HCT116 (cell line): ENCODE data around the gene ZFPL1. TPM values are rescaled to one million over a fixed set of nuclear protein-coding genes. Genes with fewer than 3 reads are reported as not detected.

Experiments
- ATAC-seq: fragments of 200-7000 bp; cut with Tn5 transposase; 2 replicates; pipeline ENCODE4 v1.9.1; 2020; ENCODE audit warnings: mild to moderate bottlenecking, moderate library complexity
- BruUV-seq: library from RNA; stranded (reverse); fragments of 400-500 nt; replicated peaks from 2 replicates; lab custom pipeline; 2021; lab: Mats Ljungman, UMichigan
- CTCF ChIA-PET: fragments of 300-600 bp; sonication (Branson Sonifier 250); formaldehyde crosslinking; loops from one replicate; lab custom pipeline; 2021; ENCODE audit warnings: antibody characterized with exemption; lab: Charles Lee
- POLR2A ChIA-PET: fragments of 300-600, 350-600 bp; sonication (Branson Sonifier 250); formaldehyde crosslinking; loops from one replicate; lab custom pipeline; 2021; ENCODE audit warnings: antibody characterized with exemption; lab: Charles Lee
- RAD21 ChIA-PET, 2 experiments: fragments of 300-600 bp; sonication (Branson Sonifier 250); formaldehyde crosslinking; loops; one replicate each; lab custom pipeline; 2023; ENCODE audit warnings: low total read pairs in 2 of 2; ENCODE audit not compliant: uncharacterized antibody in 2 of 2, unreplicated experiment in 2 of 2, low non-redundant PET in 1 of 2; lab: Charles Lee
- DNase-seq: peaks from one replicate; pipeline ENCODE4 v3.0.0-alpha.2; 2010; ENCODE audit warnings: low read depth, low spot score
- H2AFZ ChIP-seq: fragments of 200-600 bp; shearing (Covaris generic), sonication (generic); 2 replicates; pipeline ENCODE4 v1.6.1; 2017; ENCODE audit warnings: low read depth, mixed run types, mixed read lengths, antibody characterized with exemption, low read length; ENCODE audit not compliant: poor library complexity, severe bottlenecking
- H3K27ac ChIP-seq: 2 replicates; pipeline ENCODE4 v1.5.1; 2012; ENCODE audit warnings: low read depth, low read length
- H3K27me3 ChIP-seq: fragments of 200-600 bp; sonication (generic); 2 replicates; pipeline ENCODE4 v1.6.1; 2016; ENCODE audit warnings: mixed run types, low read length, mixed read lengths; ENCODE audit not compliant: insufficient read depth
- H3K36me3 ChIP-seq, 2 experiments: fragments of 200-500 bp in 1 of 2; fragments of 200-600 bp in 1 of 2; sonication (Bioruptor generic) in 1 of 2; sonication (generic) in 1 of 2; 2 replicates each; pipeline versions ENCODE4 v1.5.1 to v1.6.1; 2014 to 2016; ENCODE audit warnings: low read length in 2 of 2, inconsistent platforms in 1 of 2, mixed read lengths in 1 of 2, mixed run types in 1 of 2; ENCODE audit not compliant: insufficient read depth in 2 of 2, control insufficient read depth in 1 of 2
- H3K4me1 ChIP-seq, 2 experiments: fragments of 200-600 bp in 1 of 2; sonication (generic) in 1 of 2; 2 replicates each; pipeline versions ENCODE4 v1.5.1 to v1.6.1; 2012 to 2017; ENCODE audit warnings: low read length in 2 of 2, inconsistent platforms in 1 of 2, mild to moderate bottlenecking in 1 of 2, mixed read lengths in 1 of 2, mixed run types in 1 of 2, moderate library complexity in 1 of 2; ENCODE audit not compliant: insufficient read depth in 2 of 2, control insufficient read depth in 1 of 2
- H3K4me2 ChIP-seq: fragments of 200-600 bp; sonication (generic); 2 replicates; pipeline ENCODE4 v1.6.1; 2017; ENCODE audit warnings: mixed run types, low read length, mixed read lengths
- H3K4me3 ChIP-seq, 2 experiments: fragments of 200-600 bp in 1 of 2; sonication (generic) in 1 of 2; replicated peaks in 1 of 2; 2 replicates each; pipeline ENCODE4 v1.5.1; 2011 to 2016; ENCODE audit warnings: low read length in 2 of 2, control low read depth in 1 of 2, low read depth in 1 of 2, mild to moderate bottlenecking in 1 of 2, mixed read lengths in 1 of 2, mixed run types in 1 of 2
- H3K79me2 ChIP-seq: fragments of 200-600 bp; sonication (generic); 2 replicates; pipeline ENCODE4 v1.6.1; 2017; ENCODE audit warnings: mild to moderate bottlenecking, mixed run types, low read length, moderate library complexity, mixed read lengths; ENCODE audit not compliant: insufficient read depth
- H3K9ac ChIP-seq: fragments of 200-600 bp; sonication (generic); 2 replicates; pipeline ENCODE4 v1.6.1; 2016; ENCODE audit warnings: low read length, mixed read lengths
- H3K9me2 ChIP-seq: fragments of 200-600 bp; sonication (generic), shearing (Covaris generic); 2 replicates; pipeline ENCODE4 v1.6.1; 2017; ENCODE audit warnings: mixed run types, mild to moderate bottlenecking, moderate library complexity; ENCODE audit not compliant: insufficient read depth
- H3K9me3 ChIP-seq, 2 experiments: fragments of 200-500 bp in 1 of 2; fragments of 200-600 bp in 1 of 2; sonication (Bioruptor generic) in 1 of 2; sonication (generic) in 1 of 2; 2 replicates each; pipeline ENCODE4 v1.6.1; 2014 to 2017; ENCODE audit warnings: low read length in 2 of 2, mixed read lengths in 2 of 2, inconsistent platforms in 1 of 2, low read depth in 1 of 2, mild to moderate bottlenecking in 1 of 2, mixed run types in 1 of 2, moderate library complexity in 1 of 2; ENCODE audit not compliant: control insufficient read depth in 1 of 2, insufficient read depth in 1 of 2
- H4K20me1 ChIP-seq: fragments of 200-600 bp; sonication (generic), shearing (Covaris generic); 2 replicates; pipeline ENCODE4 v1.6.1; 2017; ENCODE audit warnings: mixed run types, mild to moderate bottlenecking, moderate library complexity; ENCODE audit not compliant: insufficient read depth
- CBX3 ChIP-seq: IDR thresholded peaks from 2 replicates; pipeline ENCODE4 v1.6.1; 2012; ENCODE audit warnings: low read depth
- CTCF ChIP-seq, 3 experiments: fragments of 200-600 bp in 1 of 3; sonication (generic) in 1 of 3; IDR thresholded peaks in 2 of 3; conservative IDR thresholded peaks in 1 of 3; 2 replicates each; pipeline ENCODE4 v1.5.1; 2012 to 2017; ENCODE audit warnings: low read depth in 2 of 3, low read length in 2 of 3, antibody characterized with exemption in 1 of 3, borderline replicate concordance in 1 of 3, control low read depth in 1 of 3, mild to moderate bottlenecking in 1 of 3, mixed read lengths in 1 of 3, mixed run types in 1 of 3, moderate library complexity in 1 of 3; ENCODE audit not compliant: insufficient read depth in 1 of 3
- ELF1 ChIP-seq: IDR thresholded peaks from 2 replicates; pipeline ENCODE4 v1.6.1; 2012; ENCODE audit warnings: low read depth, borderline replicate concordance
- EZH2 ChIP-seq: fragments of 200-600 bp; sonication (generic); IDR thresholded peaks from 2 replicates; pipeline ENCODE4 v1.6.1; 2017; ENCODE audit warnings: antibody characterized with exemption, mixed run types
- FOSL1 ChIP-seq: IDR thresholded peaks from 2 replicates; pipeline ENCODE4 v1.6.1; 2012; ENCODE audit warnings: low read depth
- JUND ChIP-seq: IDR thresholded peaks from 2 replicates; pipeline ENCODE4 v1.6.1; 2012
- POLR2A ChIP-seq: IDR thresholded peaks from 2 replicates; pipeline ENCODE4 v1.7.0; 2011; ENCODE audit warnings: borderline replicate concordance; ENCODE audit not compliant: insufficient read depth, insufficient read length; ENCODE audit errors: extremely low read depth
- RAD21 ChIP-seq: IDR thresholded peaks from 2 replicates; pipeline ENCODE4 v1.6.1; 2012; ENCODE audit warnings: low read depth, mild to moderate bottlenecking
- SIN3A ChIP-seq: IDR thresholded peaks from 2 replicates; pipeline ENCODE4 v1.6.1; 2012; ENCODE audit warnings: low read depth
- YY1 ChIP-seq: IDR thresholded peaks from 2 replicates; pipeline ENCODE4 v1.6.1; 2011; ENCODE audit warnings: low read length, low read depth, moderate library complexity, mild to moderate bottlenecking; ENCODE audit not compliant: insufficient replicate concordance; ENCODE audit errors: extremely low read depth
- ZFX ChIP-seq: fragments of 450-650 bp; IDR thresholded peaks from 2 replicates; pipeline ENCODE4 v1.6.1; 2017
- ZNF274 ChIP-seq: fragments of 200-500 bp; sonication (Bioruptor generic); IDR thresholded peaks from 2 replicates; pipeline ENCODE4 v1.6.1; 2014; ENCODE audit warnings: mild to moderate bottlenecking, low read depth, low read length, inconsistent platforms
- intact Hi-C: fragments of 100-400 bp; cut with micrococcal nuclease; formaldehyde crosslinking; loops from 2 replicates; pipeline ENCODE4 v1.10.0; 2022
- total RNA-seq: library from RNA; stranded (reverse); gene quantifications from one replicate; pipeline ENCODE4 v1.2.1, GENCODE V29; 2021; ENCODE audit not compliant: unreplicated experiment
- TF ChIP-seq, protein P1 (sequence below): IDR thresholded peaks from 2 replicates; pipeline ENCODE4 v1.6.1; 2012; ENCODE audit warnings: low read depth
- TF ChIP-seq, protein P2 (sequence below): IDR thresholded peaks from 2 replicates; pipeline ENCODE4 v1.6.1; 2011; ENCODE audit warnings: mild to moderate bottlenecking, low read length, moderate library complexity; ENCODE audit not compliant: insufficient replicate concordance; ENCODE audit errors: extremely low read depth

The ZFPL1 gene
- total RNA-seq, 1 experiment from 2014 or later: 35.3 TPM

GRCh38 chr11:65057526-65057925, 26.5 kb upstream of the ZFPL1 start:
- Histone ChIP-seq H3K79me2 (no peaks in the 10 kb centered on the region), H3K9me3 (no peaks in the 10 kb centered on the region), H3K9me2 (no peaks in the 10 kb centered on the region), H2AFZ (no peak overlapping the region), H3K4me2 (no peak overlapping the region), H3K4me1 (no peaks in the 10 kb centered on the region), H4K20me1 (no peaks in the 10 kb centered on the region), H3K36me3 (no peaks in the 10 kb centered on the region), H3K4me3 (no peak overlapping the region), H3K27me3 (no peaks in the 10 kb centered on the region), H3K27ac (no peak overlapping the region), H3K9ac (no peak overlapping the region)
- ChIA-PET POLR2A (no interaction called here), CTCF (no interaction called here), RAD21 (no interaction called here)
- TF ChIP-seq FOSL1: no peak
- no peak for TF ChIP-seq JUND
- no peak for TF ChIP-seq YY1
- TF ChIP-seq SIN3A: no peak
- no peak for TF ChIP-seq ZNF274
- TF ChIP-seq CTCF (IDR thresholded peaks at IDR 0.05 in 2 of 3, conservative IDR thresholded peaks at IDR 0.05 in 1 of 3; ENCODE audit: borderline replicate concordance in 1 of 3, insufficient read depth in 1 of 3, low read depth in 2 of 3, low read length in 2 of 3): no peak
- TF ChIP-seq EZH2: no peak
- no peak for TF ChIP-seq ELF1
- no peak for TF ChIP-seq ZFX
- no peak for TF ChIP-seq CBX3
- TF ChIP-seq POLR2A: no peak
- TF ChIP-seq RAD21: no peak
- TF ChIP-seq, protein P1, sequence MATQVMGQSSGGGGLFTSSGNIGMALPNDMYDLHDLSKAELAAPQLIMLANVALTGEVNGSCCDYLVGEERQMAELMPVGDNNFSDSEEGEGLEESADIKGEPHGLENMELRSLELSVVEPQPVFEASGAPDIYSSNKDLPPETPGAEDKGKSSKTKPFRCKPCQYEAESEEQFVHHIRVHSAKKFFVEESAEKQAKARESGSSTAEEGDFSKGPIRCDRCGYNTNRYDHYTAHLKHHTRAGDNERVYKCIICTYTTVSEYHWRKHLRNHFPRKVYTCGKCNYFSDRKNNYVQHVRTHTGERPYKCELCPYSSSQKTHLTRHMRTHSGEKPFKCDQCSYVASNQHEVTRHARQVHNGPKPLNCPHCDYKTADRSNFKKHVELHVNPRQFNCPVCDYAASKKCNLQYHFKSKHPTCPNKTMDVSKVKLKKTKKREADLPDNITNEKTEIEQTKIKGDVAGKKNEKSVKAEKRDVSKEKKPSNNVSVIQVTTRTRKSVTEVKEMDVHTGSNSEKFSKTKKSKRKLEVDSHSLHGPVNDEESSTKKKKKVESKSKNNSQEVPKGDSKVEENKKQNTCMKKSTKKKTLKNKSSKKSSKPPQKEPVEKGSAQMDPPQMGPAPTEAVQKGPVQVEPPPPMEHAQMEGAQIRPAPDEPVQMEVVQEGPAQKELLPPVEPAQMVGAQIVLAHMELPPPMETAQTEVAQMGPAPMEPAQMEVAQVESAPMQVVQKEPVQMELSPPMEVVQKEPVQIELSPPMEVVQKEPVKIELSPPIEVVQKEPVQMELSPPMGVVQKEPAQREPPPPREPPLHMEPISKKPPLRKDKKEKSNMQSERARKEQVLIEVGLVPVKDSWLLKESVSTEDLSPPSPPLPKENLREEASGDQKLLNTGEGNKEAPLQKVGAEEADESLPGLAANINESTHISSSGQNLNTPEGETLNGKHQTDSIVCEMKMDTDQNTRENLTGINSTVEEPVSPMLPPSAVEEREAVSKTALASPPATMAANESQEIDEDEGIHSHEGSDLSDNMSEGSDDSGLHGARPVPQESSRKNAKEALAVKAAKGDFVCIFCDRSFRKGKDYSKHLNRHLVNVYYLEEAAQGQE: no peak
- TF ChIP-seq, protein P2, sequence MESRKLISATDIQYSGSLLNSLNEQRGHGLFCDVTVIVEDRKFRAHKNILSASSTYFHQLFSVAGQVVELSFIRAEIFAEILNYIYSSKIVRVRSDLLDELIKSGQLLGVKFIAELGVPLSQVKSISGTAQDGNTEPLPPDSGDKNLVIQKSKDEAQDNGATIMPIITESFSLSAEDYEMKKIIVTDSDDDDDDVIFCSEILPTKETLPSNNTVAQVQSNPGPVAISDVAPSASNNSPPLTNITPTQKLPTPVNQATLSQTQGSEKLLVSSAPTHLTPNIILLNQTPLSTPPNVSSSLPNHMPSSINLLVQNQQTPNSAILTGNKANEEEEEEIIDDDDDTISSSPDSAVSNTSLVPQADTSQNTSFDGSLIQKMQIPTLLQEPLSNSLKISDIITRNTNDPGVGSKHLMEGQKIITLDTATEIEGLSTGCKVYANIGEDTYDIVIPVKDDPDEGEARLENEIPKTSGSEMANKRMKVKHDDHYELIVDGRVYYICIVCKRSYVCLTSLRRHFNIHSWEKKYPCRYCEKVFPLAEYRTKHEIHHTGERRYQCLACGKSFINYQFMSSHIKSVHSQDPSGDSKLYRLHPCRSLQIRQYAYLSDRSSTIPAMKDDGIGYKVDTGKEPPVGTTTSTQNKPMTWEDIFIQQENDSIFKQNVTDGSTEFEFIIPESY: no peak
- no TSS peak for BruUV-seq
- ATAC-seq (no peak), DNase-seq (no peak)
- intact Hi-C loops: no loop called here
